Liver (tissue), 9 donors: ENCODE measurements around the gene OSTN. TPM values are rescaled to one million over a fixed set of nuclear protein-coding genes. Genes with fewer than 3 reads are reported as not detected.

ENCODE experiments used
- DNase-seq: peaks from one replicate; pipeline ENCODE4 v3.0.0-alpha.2; 2017; ENCODE audit warnings: low spot score
- H3K27ac ChIP-seq, 2 donors: one replicate each; pipeline ENCODE4 v1.7.0; 2013; ENCODE audit warnings: inconsistent platforms in 2 of 2, low read length in 2 of 2, control low read depth in 1 of 2, low read depth in 1 of 2, mild to moderate bottlenecking in 1 of 2
- H3K27me3 ChIP-seq, 4 donors: one replicate each; pipeline versions ENCODE4 v1.6.1 to v1.7.0; 2013; ENCODE audit warnings: low read length in 3 of 4, inconsistent platforms in 1 of 4, mild to moderate bottlenecking in 1 of 4, moderate library complexity in 1 of 4; ENCODE audit not compliant: control insufficient read depth in 4 of 4, insufficient read depth in 4 of 4
- H3K36me3 ChIP-seq, 4 donors: one replicate each; pipeline versions ENCODE4 v1.6.1 to v1.7.0; 2013; ENCODE audit warnings: low read length in 3 of 4, mild to moderate bottlenecking in 3 of 4, low read depth in 1 of 4, moderate library complexity in 1 of 4; ENCODE audit not compliant: control insufficient read depth in 4 of 4, insufficient read depth in 3 of 4
- H3K4me1 ChIP-seq, 4 donors: one replicate each; pipeline versions ENCODE4 v1.6.1 to v1.7.0; 2013; ENCODE audit warnings: low read length in 3 of 4, mild to moderate bottlenecking in 3 of 4, moderate library complexity in 1 of 4; ENCODE audit not compliant: control insufficient read depth in 4 of 4, insufficient read depth in 4 of 4
- H3K4me3 ChIP-seq, 3 donors: one replicate each; pipeline versions ENCODE4 v1.6.1 to v1.7.0; 2013; ENCODE audit warnings: low read length in 3 of 3, control low read depth in 1 of 3, low read depth in 1 of 3, mild to moderate bottlenecking in 1 of 3
- H3K9ac ChIP-seq, 2 donors: one replicate each; pipeline ENCODE4 v1.7.0; 2013; ENCODE audit warnings: low read length in 2 of 2, mild to moderate bottlenecking in 2 of 2, moderate library complexity in 2 of 2, control low read depth in 1 of 2, low read depth in 1 of 2
- H3K9me3 ChIP-seq, 4 donors: one replicate each; pipeline versions ENCODE4 v1.6.1 to v1.7.0; 2013; ENCODE audit warnings: low read length in 3 of 4; ENCODE audit not compliant: control insufficient read depth in 4 of 4
- EGR1 ChIP-seq, 2 donors: IDR thresholded peaks; 2 replicates each; pipeline ENCODE4 v1.6.1; 2016 to 2018; ENCODE audit warnings: antibody characterized with exemption in 2 of 2, low read depth in 2 of 2
- FOXA1 ChIP-seq: IDR thresholded peaks from 2 replicates; pipeline ENCODE4 v1.6.1; 2016; ENCODE audit warnings: antibody characterized with exemption
- FOXA2 ChIP-seq: IDR thresholded peaks from 2 replicates; pipeline ENCODE4 v1.6.1; 2016; ENCODE audit warnings: antibody characterized with exemption
- GABPA ChIP-seq, 2 donors: IDR thresholded peaks in 1 of 2; conservative IDR thresholded peaks in 1 of 2; 2 replicates each; pipeline ENCODE4 v1.6.1; 2016; ENCODE audit warnings: antibody characterized with exemption in 2 of 2, mild to moderate bottlenecking in 1 of 2, moderate library complexity in 1 of 2
- HNF4A ChIP-seq, 2 donors: conservative IDR thresholded peaks; 2 replicates each; pipeline ENCODE4 v1.6.1; 2016; ENCODE audit warnings: antibody characterized with exemption in 2 of 2, mild to moderate bottlenecking in 2 of 2
- HNF4G ChIP-seq: IDR thresholded peaks from 2 replicates; pipeline ENCODE4 v1.6.1; 2016; ENCODE audit warnings: antibody characterized with exemption
- JUND ChIP-seq, 2 donors: IDR thresholded peaks; 2 replicates each; pipeline ENCODE4 v1.6.1; 2016; ENCODE audit warnings: antibody characterized with exemption in 2 of 2
- NR2F2 ChIP-seq: IDR thresholded peaks from 2 replicates; pipeline ENCODE4 v1.6.1; 2016; ENCODE audit warnings: antibody characterized with exemption
- RAD21 ChIP-seq, 2 donors: IDR thresholded peaks; 2 replicates each; pipeline ENCODE4 v1.6.1; 2016; ENCODE audit warnings: antibody characterized with exemption in 2 of 2, mild to moderate bottlenecking in 2 of 2
- RXRA ChIP-seq, 2 donors: IDR thresholded peaks; 2 replicates each; pipeline ENCODE4 v1.6.1; 2017 to 2018; ENCODE audit warnings: antibody characterized with exemption in 2 of 2, mild to moderate bottlenecking in 1 of 2
- SP1 ChIP-seq: IDR thresholded peaks from 2 replicates; pipeline ENCODE4 v1.6.1; 2018; ENCODE audit warnings: antibody characterized with exemption, mild to moderate bottlenecking
- TAF1 ChIP-seq: conservative IDR thresholded peaks from 2 replicates; pipeline ENCODE4 v1.6.1; 2016; ENCODE audit warnings: antibody characterized with exemption, mild to moderate bottlenecking
- YY1 ChIP-seq: IDR thresholded peaks from 2 replicates; pipeline ENCODE4 v1.6.1; 2016; ENCODE audit warnings: antibody characterized with exemption, mild to moderate bottlenecking
- WGBS: extraction: QIAGEN DNeasy Blood & Tissue Kit; methylation state at CpG from one replicate; pipeline ENCODE4 v1.1.7; 2013; 5-methylcytosine and 5-hydroxymethylcytosine counted together
- polyA plus RNA-seq, 2 donors: library from polyadenylated mRNA; stranded (reverse) in 1 of 2; unstranded in 1 of 2; fragments of 200-250 nt in 1 of 2; fragments of >200 nt in 1 of 2; fragmentation: Nextera tagmentation in 1 of 2; extraction: Ambion mirVana in 1 of 2; gene quantifications; one replicate each; pipeline versions ENCODE4 v1.2.1 to v1.2.3, GENCODE V29; 2013 to 2015
- total RNA-seq, 2 donors: library from RNA; depleted of rRNA; stranded (reverse); fragments of >200 nt; gene quantifications; one replicate each; pipeline ENCODE4 v1.2.3, GENCODE V29; 2014
- TF ChIP-seq, protein P1 (sequence below): IDR thresholded peaks from 2 replicates; pipeline ENCODE4 v1.6.1; 2016; ENCODE audit warnings: antibody characterized with exemption
- TF ChIP-seq, protein P2 (sequence below): fragments of 150-350 bp; IDR thresholded peaks from 2 replicates; pipeline ENCODE4 v1.5.1; 2017; ENCODE audit warnings: improper control_type of control experiment, low read depth, low read length; ENCODE audit not compliant: missing input control
- TF ChIP-seq, protein P3 (sequence below): IDR thresholded peaks from 2 replicates; pipeline ENCODE4 v1.6.1; 2016; ENCODE audit warnings: antibody characterized with exemption
- TF ChIP-seq, protein P4 (sequence below): IDR thresholded peaks from 2 replicates; pipeline ENCODE4 v1.6.1; 2016; ENCODE audit warnings: antibody characterized with exemption
- TF ChIP-seq, protein P5 (sequence below): IDR thresholded peaks from 2 replicates; pipeline ENCODE4 v1.6.1; 2016; ENCODE audit warnings: antibody characterized with exemption, mild to moderate bottlenecking
- donor health status: healthy.
- donor health status: healthy.
- donor health status: healthy.
- donor health status: healthy.
- donor health status: healthy.

The OSTN gene
- total and polyA plus RNA-seq, 4 donors: not detected

DNA sequence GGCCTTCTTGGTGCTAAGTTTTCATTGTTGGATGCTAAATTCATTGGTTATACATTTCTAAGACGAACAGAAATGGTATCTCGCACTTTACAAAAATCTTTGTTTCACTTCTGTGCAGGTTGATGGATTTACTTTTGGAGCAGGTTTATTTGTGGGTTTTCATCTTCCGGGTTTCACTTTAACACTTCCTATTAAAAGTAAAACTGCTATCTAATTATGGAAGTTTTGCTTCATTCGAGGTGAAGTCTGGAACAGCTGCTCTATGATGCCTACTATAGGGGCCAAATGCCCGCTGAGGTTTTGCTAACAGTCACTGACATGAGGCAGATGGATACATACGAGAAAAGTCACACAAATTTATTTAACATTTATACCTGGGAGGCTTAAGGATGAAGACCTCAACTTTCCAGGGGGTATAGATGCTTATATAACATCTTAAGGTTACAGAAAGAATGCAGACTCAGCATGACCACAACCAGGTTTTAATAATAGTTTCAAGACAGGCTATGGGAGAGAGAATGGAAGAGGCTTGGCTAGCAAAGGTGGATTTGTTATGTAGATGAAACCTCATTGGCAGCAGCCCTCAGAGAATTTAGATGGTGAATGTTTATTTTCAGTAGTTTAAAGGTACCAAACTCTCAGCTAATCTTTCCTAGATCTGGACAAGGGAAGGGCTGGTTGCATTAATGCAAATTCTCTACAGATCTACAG lies 54.2 kb downstream of the OSTN start:
- H3K4me1 ChIP-seq: peaks cover 0 to 2% (median 0%) of the 10 kb centered on the region in 4 donors
- no peaks in the 10 kb centered on the region for H3K27me3 ChIP-seq
- DNase-seq: no peak
- no peak overlapping the region for H3K27ac ChIP-seq
- 81% methylated on average over 6 of the region's 6 CpGs for WGBS
- no peaks in the 10 kb centered on the region for H3K9me3 ChIP-seq
- H3K4me3 ChIP-seq: no peak overlapping the region
- no peak overlapping the region for H3K9ac ChIP-seq
- no peaks in the 10 kb centered on the region for H3K36me3 ChIP-seq
- no peak for TF ChIP-seq RXRA (IDR thresholded peaks at IDR 0.05)
- no peak for TF ChIP-seq HNF4G
- no peak for TF ChIP-seq FOXA1
- TF ChIP-seq, protein P1, sequence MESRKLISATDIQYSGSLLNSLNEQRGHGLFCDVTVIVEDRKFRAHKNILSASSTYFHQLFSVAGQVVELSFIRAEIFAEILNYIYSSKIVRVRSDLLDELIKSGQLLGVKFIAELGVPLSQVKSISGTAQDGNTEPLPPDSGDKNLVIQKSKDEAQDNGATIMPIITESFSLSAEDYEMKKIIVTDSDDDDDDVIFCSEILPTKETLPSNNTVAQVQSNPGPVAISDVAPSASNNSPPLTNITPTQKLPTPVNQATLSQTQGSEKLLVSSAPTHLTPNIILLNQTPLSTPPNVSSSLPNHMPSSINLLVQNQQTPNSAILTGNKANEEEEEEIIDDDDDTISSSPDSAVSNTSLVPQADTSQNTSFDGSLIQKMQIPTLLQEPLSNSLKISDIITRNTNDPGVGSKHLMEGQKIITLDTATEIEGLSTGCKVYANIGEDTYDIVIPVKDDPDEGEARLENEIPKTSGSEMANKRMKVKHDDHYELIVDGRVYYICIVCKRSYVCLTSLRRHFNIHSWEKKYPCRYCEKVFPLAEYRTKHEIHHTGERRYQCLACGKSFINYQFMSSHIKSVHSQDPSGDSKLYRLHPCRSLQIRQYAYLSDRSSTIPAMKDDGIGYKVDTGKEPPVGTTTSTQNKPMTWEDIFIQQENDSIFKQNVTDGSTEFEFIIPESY: no peak
- no peak for TF ChIP-seq FOXA2
- TF ChIP-seq, protein P2, sequence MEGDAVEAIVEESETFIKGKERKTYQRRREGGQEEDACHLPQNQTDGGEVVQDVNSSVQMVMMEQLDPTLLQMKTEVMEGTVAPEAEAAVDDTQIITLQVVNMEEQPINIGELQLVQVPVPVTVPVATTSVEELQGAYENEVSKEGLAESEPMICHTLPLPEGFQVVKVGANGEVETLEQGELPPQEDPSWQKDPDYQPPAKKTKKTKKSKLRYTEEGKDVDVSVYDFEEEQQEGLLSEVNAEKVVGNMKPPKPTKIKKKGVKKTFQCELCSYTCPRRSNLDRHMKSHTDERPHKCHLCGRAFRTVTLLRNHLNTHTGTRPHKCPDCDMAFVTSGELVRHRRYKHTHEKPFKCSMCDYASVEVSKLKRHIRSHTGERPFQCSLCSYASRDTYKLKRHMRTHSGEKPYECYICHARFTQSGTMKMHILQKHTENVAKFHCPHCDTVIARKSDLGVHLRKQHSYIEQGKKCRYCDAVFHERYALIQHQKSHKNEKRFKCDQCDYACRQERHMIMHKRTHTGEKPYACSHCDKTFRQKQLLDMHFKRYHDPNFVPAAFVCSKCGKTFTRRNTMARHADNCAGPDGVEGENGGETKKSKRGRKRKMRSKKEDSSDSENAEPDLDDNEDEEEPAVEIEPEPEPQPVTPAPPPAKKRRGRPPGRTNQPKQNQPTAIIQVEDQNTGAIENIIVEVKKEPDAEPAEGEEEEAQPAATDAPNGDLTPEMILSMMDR: no peak
- no peak for TF ChIP-seq GABPA (IDR thresholded peaks at IDR 0.05 in 1 of 2, conservative IDR thresholded peaks at IDR 0.05 in 1 of 2)
- TF ChIP-seq SP1: no peak
- no peak for TF ChIP-seq YY1
- TF ChIP-seq NR2F2: no peak
- no peak for TF ChIP-seq HNF4A (conservative IDR thresholded peaks at IDR 0.05)
- TF ChIP-seq, protein P3, sequence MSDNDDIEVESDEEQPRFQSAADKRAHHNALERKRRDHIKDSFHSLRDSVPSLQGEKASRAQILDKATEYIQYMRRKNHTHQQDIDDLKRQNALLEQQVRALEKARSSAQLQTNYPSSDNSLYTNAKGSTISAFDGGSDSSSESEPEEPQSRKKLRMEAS: no peak
- TF ChIP-seq RAD21 (IDR thresholded peaks at IDR 0.05): no peak
- no peak for TF ChIP-seq TAF1
- TF ChIP-seq, protein P4, sequence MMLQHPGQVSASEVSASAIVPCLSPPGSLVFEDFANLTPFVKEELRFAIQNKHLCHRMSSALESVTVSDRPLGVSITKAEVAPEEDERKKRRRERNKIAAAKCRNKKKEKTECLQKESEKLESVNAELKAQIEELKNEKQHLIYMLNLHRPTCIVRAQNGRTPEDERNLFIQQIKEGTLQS: no peak
- TF ChIP-seq JUND (IDR thresholded peaks at IDR 0.05): no peak
- TF ChIP-seq EGR1 (IDR thresholded peaks at IDR 0.05; ENCODE audit: low read depth in 2 of 2): no peak
- TF ChIP-seq, protein P5, sequence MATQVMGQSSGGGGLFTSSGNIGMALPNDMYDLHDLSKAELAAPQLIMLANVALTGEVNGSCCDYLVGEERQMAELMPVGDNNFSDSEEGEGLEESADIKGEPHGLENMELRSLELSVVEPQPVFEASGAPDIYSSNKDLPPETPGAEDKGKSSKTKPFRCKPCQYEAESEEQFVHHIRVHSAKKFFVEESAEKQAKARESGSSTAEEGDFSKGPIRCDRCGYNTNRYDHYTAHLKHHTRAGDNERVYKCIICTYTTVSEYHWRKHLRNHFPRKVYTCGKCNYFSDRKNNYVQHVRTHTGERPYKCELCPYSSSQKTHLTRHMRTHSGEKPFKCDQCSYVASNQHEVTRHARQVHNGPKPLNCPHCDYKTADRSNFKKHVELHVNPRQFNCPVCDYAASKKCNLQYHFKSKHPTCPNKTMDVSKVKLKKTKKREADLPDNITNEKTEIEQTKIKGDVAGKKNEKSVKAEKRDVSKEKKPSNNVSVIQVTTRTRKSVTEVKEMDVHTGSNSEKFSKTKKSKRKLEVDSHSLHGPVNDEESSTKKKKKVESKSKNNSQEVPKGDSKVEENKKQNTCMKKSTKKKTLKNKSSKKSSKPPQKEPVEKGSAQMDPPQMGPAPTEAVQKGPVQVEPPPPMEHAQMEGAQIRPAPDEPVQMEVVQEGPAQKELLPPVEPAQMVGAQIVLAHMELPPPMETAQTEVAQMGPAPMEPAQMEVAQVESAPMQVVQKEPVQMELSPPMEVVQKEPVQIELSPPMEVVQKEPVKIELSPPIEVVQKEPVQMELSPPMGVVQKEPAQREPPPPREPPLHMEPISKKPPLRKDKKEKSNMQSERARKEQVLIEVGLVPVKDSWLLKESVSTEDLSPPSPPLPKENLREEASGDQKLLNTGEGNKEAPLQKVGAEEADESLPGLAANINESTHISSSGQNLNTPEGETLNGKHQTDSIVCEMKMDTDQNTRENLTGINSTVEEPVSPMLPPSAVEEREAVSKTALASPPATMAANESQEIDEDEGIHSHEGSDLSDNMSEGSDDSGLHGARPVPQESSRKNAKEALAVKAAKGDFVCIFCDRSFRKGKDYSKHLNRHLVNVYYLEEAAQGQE: no peak
